Stimulated activated CD4-positive, alpha-beta T cell treated with anti-CD3 and anti-CD28 coated beads, Interleukin-12 subunit alpha, Interleukin-12 subunit beta, amount 100 ng/mL, for 48 hours (primary cell): Measurements from ENCODE around the gene FBXL16.

ENCODE experiments used
- DNase-seq, 3 donors: peaks; one replicate each; pipeline ENCODE4 v3.0.0-alpha.2; 2020; ENCODE audit warnings: low read depth in 2 of 3, low spot score in 1 of 3

FBXL16 gene

DNA sequence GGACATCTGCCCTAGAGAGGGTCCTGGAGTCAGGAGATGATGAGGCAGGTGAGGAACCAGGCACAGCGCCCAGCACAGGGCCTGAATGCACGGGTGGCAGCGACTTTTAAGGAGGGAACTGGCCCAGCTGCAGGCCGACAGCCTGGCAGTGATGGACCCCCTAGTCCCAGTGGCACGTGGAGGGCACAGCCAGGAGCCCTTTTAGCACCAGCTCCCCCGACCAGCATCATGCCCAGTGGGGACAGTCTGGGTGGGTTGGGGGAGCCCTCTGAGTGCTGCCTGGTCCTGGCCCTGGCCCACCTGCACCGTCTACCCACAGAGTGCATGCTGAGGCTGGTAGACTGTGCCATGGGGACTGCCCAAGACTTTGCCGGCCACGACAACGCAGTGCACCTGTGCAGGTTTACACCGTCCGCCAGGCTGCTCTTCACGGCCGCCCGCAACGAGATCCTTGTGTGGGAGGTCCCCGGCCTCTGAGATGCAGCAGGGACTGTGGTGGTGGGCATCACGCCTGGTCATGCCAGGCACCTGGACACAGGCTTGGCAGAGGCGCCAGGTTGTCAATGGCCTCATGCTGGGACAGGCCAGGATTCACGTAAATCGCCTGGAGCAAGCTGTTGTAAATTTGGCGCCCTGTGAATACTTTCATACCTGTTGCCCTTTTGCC, 38.4 kb downstream of the FBXL16 start:
- no peak for DNase-seq

DNA sequence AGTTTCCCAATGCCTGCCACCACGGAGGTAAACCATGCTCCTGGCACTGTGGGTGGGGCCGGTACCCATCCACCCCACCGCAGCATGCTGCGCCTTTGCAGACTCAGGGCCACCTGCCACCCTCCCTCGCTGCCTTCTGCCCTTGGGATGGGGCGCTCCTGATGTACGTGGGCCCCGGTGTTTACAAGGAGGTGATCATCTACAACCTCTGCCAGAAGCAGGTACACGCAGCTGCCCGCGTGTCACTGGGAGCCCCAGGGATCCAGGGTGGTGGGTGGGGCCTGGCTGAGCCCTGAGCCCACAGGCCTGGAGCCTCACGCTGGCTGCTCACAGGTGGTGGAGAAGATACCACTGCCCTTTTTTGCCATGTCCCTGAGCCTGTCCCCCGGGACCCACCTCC, 39.0 kb downstream of the FBXL16 start:
- no peak for DNase-seq

DNA sequence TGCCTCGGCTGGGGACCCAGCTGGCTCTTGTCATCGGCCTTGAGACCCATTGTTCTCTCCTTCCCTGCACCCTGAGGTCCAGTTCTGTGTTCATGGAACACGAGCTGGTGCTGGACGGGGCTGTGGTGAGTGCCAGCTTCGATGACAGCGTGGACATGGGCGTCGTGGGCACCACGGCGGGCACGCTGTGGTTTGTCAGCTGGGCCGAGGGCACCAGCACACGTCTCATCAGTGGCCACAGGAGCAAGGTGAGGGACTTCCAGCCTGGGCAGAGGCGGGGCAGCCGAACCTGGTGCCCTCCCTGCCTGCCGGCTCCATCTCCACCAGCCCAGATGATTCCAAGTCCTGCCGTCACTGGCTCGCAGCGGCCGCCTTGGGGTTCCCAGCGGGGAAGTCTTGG, 43.0 kb downstream of the FBXL16 start:
- no peak for DNase-seq

DNA sequence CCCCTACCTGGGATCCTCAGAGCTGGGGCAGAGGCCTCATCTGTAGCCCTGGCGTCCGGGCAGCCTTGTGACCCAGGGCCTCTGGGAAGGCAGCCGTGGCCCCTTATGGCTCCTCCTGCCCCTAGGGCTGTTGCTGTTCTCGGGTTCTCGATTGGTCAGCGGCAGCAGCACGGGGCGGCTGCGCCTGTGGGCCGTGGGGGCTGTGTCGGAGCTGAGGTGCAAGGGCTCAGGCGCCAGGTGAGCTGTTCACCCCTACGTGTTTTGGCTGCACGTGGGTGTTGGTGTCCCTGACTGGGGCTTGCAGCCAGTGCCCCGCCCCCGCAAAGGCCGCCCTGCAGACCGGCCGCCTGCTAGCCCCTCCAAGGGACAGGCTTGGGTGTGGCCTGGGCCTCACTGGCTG, 43.5 kb downstream of the FBXL16 start:
- no peak for DNase-seq

DNA sequence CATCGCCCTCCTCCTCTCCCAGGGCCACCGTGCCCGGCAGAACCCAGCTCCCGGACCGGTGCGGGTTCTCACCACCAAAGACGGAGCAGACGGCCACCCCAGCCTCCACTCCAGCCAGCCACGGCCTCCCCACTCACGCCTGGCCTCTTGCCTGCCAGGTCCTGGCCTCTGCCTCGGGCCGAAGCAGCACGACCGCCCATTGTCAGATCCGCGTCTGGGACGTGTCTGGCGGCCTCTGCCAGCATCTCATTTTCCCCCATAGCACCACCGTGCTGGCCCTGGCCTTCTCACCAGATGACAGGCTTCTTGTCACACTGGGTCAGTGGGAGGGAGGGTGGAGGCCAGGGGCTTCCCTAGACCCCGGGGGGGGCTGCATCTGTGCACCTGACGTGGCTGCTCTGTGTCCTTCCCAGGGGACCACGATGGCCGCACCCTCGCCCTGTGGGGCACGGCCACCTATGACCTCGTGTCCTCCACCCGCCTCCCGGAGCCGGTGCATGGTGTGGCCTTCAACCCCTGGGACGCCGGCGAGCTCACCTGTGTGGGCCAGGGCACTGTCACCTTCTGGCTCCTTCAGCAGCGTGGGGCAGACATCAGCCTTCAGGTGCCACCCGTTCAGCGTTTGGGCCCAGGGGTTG, 44.3 kb downstream of the FBXL16 start:
- DNase-seq, result no peak

DNA sequence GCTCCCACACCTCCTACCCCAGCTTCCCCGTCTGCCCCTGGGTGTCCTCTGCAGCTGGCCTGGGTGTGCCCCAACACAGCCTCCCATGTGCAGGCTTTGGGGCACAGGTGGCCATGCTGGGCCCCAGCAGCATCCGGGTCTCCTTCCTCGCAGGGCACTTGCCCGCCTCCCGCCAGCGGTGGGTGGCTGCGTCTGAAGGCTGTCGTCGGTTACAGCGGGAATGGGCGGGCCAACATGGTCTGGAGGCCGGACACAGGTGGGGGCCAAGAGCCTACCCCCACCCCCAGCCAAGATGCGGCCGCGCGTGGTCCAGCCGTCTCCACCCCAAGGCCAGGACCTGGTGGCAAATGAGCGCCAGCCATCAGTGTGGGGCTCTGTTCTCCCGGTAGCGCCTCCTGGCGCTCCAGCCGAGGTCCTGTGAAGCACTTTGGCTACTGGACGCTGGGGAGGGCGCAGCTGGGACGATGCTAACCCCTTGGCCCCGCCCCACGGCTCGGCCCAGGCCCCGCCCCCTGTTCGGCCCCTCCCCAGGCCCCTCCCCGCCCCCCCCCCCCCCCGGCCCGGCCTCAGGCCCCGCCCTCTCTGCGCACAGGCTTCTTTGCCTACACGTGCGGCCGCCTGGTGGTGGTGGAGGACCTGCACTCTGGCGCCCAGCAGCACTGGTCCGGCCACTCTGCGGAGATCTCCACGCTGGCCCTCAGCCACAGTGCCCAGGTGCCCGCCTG, 45.0 kb downstream of the FBXL16 start:
- peak in 1 of 3 donors; percentile 62 for DNase-seq

DNA sequence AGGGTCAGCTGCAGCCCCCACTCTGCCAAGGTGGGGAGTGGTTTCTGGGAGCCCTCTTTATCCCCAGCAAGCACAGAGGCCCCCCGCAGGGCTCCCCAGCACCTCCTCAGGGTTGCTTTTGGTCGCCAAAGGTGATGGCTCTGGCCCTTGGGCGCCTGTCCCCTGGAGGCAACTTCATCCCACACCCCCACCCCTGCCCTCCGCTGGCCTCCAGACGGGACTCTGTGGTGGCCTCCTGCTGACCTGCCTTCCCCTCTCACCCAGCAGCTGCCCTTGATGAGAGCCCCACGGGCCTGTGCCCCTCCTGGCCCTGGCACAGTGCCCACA, 45.5 kb downstream of the FBXL16 start:
- DNase-seq, result no peak

DNA sequence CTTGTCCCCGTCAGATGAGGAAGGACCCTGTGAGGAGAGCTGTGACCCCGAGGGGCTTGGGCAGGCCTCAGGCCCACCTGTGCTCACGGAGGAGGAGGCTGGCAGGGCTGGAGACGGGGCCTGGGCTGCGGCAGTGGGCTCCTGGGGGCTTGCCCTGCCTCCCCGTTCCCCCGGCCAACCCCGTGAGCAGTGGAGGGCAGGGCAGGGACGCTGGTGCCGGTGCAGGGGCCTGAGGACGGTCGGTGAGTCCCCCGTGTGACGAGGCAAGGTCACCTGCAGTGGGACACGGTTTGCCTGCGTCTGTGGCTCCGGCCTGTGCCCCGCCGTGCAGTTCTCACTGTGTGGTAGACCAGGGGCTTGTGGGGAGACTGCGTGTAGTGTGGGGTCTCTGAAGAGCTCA, 46.0 kb downstream of the FBXL16 start:
- no peak for DNase-seq

DNA sequence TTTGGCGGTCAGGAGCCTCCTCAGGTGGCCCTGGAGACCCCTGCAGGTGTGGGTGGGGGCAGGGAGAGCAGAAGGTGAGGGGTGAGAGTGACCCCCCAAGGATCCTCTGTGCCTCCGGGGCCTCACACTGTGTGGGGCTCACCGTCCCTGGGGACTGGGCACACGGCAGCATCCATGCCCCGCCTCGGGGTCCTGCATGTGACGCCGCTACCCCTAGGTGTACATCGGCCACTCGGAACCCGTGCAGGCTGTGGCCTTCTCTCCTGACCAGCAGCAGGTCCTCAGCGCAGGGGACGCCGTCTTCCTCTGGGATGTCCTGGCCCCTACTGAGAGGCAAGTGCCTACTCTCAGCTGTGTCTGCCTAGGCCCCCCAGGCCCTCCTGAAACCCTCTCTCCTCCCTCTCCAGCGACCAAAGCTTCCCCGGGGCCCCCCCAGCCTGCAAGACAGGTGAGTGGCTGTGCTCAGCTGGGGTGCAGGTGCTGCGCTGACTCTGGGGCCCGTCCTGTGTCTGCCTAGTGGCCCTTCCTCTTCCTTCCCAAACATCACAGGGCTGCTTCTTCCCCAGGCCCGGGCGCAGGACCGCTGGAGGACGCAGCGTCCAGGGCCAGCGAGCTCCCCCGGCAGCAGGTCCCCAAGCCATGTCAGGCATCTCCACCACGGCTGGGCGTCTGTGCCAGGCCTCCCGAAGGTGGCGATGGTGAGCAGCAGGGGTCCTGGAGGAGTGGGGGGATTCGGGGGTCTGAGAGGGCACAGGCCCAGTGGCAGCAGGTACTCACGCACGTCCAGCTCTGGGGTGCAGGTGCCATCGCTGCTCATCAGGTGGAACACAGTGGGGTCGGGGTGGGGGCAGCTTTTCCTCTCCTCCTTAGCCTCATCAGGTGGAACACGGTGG, 46.7 kb downstream of the FBXL16 start:
- DNase-seq, result no peak

DNA sequence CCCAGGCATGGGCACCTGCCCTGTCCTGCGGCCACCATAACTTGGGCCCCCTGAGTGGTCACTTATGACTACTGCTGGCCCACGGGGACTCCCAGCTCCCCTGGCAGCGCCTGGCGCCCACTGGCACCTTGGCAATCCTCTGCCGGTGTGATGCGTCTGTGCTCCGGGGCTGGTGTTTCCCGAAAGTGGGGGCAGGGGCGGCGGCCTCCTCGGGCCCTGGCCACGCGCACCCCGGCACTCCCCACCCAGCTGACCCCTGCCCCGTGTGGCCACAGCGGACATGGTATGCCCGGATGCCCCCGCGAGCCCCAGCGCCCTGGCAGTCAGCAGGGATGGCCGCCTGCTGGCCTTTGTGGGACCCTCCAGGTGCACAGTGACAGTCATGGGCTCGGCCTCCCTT, 48.1 kb downstream of the FBXL16 start:
- DNase-seq, result no peak

DNA sequence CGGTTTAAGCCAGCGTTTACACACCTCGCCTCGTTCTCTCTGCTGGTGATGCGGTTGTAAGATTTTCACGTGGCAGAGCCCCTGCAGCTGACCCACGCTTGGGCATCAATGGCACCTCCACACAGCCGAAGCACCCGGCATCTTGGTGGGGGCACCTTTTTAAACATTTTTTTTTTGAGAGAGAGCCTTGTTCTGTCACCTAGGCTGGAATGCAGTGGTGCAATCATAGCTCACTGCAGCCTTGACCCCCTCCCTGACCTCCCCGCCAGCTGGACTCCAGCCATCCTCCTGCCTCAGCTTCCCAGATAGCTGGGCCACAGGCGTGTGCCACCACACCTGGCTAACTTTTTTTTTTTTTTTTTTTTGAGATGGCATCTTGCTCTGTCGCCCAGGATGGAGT, 51.6 kb downstream of the FBXL16 start:
- DNase-seq, result no peak

DNA sequence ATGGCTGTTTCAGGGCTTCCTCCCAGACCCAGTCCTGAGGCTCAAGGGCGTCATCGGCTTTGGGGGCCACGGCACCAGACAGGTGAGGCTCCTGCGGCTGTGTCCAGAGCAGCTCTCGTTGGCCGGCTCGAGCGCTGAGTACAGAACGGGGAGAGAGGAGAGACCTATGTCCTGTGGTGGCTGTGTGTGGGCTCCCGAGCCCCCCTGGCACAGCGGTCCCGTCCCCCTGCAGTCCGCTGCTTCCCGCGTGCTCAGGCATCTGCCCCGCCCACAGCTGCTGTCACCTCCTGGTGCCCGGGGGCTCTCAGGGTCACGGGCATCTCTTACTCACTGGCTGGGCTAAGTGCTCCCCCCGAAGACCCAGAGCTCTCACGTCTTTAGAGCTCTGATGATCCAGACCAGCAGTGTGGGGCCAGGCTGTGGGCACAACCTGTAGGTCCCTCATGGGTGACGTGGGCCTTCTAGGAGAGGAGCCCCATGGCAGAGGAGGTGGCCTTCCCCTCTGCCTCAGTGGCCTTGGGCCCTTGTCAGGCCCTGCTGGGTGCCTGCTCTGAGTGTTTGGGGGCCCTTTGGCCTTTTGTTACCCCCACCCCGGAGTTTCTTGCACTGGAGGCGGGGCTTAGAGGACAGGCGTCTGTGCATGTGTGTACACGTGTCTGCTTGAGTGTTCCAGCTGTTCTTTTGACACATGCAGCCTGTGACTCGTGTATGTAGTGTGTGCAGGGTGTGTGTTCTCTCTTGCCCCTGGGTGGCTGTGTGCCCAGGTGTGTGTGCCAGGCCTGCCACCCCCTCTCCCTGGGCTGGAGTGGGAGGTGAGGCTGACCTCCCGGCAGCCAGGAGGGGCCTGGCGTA, 52.9 kb downstream of the FBXL16 start:
- DNase-seq, result no peak

DNA sequence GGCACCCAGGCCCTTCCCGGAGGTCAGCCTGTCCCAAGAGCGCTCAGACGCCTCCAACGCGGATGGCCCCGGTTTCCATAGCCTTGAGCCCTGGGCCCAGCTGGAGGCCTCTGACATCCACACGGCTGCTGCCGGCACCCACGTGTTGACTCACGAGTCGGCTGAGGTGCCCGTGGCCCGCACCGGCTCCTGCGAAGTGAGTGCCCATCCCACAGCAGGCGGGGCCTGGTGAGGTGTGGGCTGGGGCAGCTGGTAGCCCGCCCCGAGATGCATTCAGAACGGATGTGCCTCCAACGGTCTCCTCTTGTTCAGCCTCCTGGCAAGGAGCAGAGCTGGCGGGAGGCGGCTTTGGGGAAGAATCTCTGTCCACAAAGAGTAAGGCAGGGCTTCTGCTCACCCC, 53.8 kb downstream of the FBXL16 start:
- DNase-seq, result no peak

DNA sequence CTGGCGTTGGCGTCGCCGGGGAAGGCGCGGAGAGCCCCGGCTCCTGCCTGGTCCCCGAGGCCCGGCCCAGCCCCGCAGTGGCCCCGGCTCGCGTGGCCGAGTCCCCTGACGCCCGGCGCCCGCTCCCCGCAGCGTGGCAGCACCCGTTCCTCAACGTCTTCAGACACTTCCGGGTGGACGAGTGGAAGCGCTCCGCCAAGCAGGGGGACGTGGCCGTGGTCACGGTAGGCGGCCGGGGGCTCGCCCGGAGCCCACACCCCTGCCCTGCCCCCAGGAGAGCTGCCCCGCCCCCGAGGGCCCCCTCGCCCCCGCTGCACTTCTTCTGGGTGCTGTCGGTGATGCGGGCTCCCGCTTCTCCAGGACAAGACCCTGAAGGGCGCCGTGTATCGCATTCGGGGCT, 56.0 kb downstream of the FBXL16 start:
- DNase-seq, result no peak

DNA sequence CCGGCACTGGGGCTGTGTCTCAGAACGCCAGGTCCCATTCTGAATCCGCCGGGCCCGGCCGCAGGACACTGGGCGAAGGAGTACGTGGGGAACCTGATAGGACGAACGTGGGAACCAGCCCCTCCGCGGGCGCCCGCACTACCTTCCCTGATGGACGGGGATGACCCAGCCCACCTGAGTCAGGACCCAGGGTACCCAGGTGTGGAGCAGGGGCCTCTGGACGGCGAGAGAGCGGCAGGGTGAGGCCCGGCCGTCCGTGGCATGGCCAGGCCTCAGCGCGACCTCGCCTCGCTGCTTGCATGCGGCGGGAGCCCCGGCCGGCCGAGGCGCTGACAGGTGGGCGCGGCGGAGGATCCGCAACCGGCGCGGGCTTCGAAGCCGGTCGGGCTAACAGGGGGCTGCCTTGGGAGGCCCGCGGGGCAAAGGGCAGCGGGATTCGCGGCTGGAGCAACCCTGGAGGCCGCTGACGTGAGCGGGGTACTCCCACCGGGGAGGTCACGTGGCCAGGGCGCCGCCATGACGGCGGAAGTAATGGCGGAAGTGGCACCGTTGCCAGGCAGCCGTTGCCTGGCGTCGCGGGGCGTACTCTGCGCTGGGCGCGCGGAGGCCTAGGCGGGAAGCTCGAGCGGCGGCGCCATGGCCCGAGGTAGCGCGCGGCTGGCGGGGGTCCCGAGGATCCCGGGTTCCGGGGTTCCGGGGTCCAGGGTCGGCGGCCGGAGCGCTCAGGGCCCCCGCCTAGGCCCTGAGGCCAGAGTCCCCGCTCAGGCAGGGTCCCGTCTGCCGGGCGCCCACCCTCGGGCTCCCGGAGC, 56.6 kb downstream of the FBXL16 start, which contains the start of gene WDR90:
WDR90 (plus strand) TSS at position 585 of the 809 bp plus-strand sequence; CDS start at position 637, 52 bp downstream.
- peak; percentile 83 to 95 (median 86) for DNase-seq

DNA sequence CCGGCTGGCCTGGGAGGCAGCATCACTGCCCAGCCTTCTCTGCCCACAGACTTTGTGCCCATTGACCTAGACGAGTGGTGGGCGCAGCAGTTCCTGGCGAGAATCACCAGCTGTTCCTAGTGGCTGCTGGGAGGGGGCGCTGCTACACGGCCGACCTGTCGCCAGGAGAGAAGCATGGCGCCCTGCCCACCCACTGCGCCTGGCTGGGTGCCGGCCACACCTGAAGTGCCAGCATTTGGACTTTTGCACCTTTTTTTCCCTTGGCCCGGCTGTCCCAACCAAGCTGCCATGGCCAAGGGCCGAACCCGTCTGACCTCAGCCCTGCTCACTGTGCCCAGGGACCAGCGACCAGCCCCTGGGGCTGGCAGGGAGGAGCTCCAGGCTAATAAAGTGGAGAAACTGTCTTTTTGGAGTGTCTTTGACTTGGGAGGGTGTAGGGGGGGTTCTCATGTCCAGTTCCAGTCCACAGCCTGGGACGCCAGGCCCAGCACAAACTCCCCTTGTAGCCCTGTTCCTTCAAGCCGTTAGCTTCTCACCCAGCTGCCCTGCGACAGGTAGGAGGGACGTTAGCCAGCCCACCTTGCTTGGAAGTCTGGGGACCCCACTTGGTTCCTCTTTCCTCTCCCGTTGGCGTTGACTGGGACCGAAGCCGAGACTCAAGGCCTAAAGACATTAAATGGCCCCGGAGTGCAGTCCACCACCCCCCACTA, 57.4 kb downstream of the FBXL16 start:
- DNase-seq, result peak in 1 of 3 donors; percentile 59

DNA sequence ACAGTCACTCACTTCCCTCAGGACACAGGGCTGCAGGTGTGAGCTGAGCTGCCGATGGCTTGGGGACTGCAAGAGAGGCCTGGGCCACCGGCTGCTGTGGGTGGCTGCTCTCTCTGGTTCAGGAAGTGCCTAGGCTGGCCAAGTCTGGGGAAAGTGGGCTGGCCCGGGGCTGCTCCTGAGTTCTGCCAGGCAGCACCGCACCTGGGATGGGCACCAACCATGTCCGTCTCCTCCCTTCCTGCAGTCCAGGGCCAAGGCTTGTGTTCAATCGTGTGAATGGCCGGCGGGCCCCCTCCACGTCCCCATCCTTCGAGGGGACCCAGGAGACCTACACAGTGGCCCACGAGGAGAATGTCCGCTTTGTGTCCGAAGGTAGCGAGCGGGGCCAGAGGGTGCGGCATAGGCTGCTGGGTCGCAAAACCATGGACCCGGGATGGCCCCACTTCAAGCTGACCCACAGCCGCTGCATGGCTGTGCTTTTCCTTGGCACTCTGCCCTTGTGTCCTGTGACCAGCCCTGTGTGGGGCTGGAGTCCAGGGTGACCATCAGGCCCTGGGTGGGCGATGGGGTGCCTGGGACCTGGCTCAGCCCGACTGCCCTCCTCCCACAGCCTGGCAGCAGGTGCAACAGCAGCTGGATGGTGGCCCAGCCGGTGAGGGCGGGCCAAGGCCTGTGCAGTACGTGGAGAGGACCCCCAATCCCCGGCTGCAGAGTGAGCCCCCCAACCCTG, 58.3 kb downstream of the FBXL16 start:
- no peak for DNase-seq

DNA sequence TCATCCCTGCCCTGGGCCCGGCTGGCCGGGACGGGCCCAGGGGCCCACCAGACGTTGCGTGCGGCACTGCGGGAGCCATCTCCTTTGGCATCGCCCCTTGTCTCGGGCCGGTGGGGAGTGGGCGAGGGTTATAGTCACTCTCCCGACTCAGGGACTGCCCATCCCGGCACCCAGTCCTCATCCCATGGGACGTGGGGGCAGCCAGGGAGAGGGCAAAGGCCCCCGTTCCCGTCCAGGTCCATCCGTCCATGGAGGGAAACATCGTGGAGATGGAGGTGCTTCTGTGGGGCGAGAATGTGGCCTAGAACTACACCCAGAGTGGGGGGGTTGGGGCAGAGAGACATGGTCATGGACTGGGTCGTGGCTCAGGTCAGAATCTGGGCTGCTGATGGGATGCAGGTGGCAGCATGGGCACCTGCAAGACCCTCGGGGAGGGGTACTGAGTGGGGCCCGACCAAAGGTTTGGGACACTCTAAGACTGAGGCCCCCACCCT, 58.9 kb downstream of the FBXL16 start:
- no peak for DNase-seq
